Omental fat pad (tissue), 4 donors: Measurements from ENCODE around the gene NOL4L. TPM values are rescaled to one million over a fixed set of nuclear protein-coding genes. Genes with fewer than 3 reads are reported as not detected.
A peak's percentile ranks its signal among the peaks of the same experiment; 100 is the strongest.

Experiments
- ATAC-seq: fragments of 150-250 bp; one replicate; pipeline ENCODE4 v1.9.1; 2016; ENCODE audit warnings: mild to moderate bottlenecking, moderate library complexity; ENCODE audit not compliant: low FRiP score
- DNase-seq: peaks from one replicate; pipeline ENCODE4 v3.0.0-alpha.2; 2019; ENCODE audit warnings: low spot score
- CTCF ChIP-seq, 3 donors: fragments of 450-650 bp; IDR thresholded peaks; one replicate each; pipeline ENCODE4 v1.5.1; 2016 to 2017; ENCODE audit warnings: antibody characterized with exemption in 3 of 3, mild to moderate bottlenecking in 3 of 3, moderate library complexity in 2 of 3
- total RNA-seq, 4 donors: library from RNA; depleted of rRNA; stranded (reverse); fragments of >200 nt; gene quantifications; one replicate each; pipeline ENCODE4 v1.1.0, GENCODE V29; 2016

The NOL4L gene
- total RNA-seq, 4 donors from 2014 or later, result 6.8 to 15.3 (median 13.6) TPM

- DNase-seq, result no peak
- no peak for ATAC-seq
- TF ChIP-seq CTCF (IDR thresholded peaks at IDR 0.05), result no peak
Observed at GRCh38 chr20:32575805-32576204, 9.3 kb downstream of the NOL4L start.

GRCh38 chr20:32575227-32575581, 9.9 kb downstream of the NOL4L start:
- ATAC-seq, result no peak
- TF ChIP-seq CTCF (IDR thresholded peaks at IDR 0.05), result no peak
- DNase-seq, result no peak

- no peak for TF ChIP-seq CTCF (IDR thresholded peaks at IDR 0.05)
- ATAC-seq (peak; percentile 52), DNase-seq (no peak)
Observed at GRCh38 chr20:32574296-32575226, 10.6 kb downstream of the NOL4L start.

GRCh38 chr20:32573167-32573851, 11.8 kb downstream of the NOL4L start:
- ATAC-seq, result no peak
- TF ChIP-seq CTCF (IDR thresholded peaks at IDR 0.05), result no peak
- no peak for DNase-seq

GRCh38 chr20:32572271-32572968, 12.7 kb downstream of the NOL4L start:
- DNase-seq, result no peak
- no peak for TF ChIP-seq CTCF (IDR thresholded peaks at IDR 0.05)
- ATAC-seq, result no peak

- DNase-seq (no peak), ATAC-seq (no peak)
- TF ChIP-seq CTCF (IDR thresholded peaks at IDR 0.05), result no peak
Observed at GRCh38 chr20:32571566-32571965, 13.6 kb downstream of the NOL4L start.
